NCI-H2029 (cell line): Measurements from ENCODE around the gene MANBA.

Source experiments
- DNase-seq: peaks from one replicate; lab custom pipeline; 2025; lab: John Stamatoyannopoulos, UW

MANBA gene

DNA sequence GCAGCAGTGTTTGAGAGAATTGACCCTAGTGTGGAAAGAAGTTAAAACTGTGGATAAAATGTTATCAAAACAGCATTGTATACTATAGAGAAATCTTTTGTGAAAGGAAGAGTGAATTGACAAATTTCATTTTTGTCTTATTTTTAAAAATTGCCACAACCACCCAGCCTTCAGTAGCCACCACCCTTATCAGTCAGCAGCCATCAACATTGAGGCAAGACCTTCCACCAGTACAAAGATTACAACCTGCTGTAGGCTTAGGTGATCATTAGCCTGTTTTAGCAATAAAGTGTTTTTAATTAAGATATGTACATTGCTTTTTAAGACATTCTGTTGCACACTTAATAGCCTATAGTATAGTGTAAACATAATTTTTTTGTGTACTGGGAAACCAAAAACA is 168.5 kb downstream of the MANBA start:
- DNase-seq = no peak

DNA sequence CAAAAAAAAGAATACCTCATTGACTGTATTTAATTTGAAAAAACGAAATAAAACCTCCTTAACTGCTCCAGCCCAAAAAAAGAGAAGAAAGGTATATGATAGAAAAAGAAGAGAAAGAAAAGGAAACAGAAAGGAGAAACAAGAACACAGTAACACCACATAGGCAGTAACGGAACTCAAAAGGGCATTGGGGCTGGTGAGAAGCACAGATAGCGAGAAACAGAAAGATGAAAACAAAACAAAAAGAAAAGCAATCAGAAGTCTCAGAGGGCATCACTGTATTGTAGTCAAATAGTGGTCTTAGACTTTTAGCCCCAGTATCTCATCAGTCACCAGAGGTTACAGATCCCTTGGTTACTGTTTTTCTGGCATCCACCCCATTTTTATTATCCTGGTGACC is 171.0 kb downstream of the MANBA start:
- no peak for DNase-seq

DNA sequence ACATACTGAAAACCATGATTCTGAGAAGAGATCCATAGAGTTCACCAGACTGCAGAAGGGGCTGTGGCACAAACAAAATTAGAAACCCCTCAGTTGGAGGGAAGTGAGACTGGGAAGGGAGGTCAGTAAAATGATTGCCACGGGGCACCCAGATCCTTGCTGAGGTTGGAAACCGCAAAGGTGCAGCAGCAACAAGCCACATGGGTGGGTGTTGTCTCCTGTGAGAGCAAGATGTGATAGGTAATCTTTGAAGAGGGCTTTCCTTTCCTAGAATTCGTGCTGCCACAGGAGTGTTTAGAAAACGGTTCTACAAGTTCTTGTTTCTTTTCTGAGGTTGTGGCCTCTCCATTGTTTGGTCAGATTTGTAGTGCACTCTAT is 174.1 kb downstream of the MANBA start:
- no peak for DNase-seq

DNA sequence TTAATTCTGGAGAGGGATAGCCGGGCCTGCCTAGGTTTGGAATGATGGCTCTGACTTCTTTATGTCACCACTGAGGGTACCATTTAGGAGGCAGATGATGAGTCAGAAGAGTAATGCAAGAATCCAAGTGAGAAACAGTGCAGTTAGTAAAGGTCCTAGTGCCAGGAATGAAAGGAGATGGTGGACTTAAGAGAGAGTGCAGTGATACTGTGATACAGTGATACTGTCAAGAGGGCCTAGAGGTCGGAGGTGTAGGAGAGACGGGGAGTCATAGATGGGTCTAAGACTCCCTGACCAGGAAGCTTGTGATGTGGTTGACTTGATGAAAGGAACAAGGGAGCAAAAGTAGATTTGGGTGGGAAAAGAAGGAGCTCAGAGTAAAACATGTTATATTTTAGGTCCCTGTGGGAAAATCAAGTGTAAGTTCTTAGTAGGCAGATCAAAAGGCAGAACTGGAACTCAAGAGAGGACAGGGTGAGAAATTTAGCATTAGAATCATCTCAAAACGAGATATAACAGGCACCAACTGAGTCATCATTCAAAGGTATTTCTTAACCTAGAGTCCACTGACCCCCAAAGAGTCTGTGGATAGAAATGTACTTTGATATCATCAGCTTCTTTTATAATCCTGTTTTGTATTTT is 174.6 kb downstream of the MANBA start:
- no peak for DNase-seq

DNA sequence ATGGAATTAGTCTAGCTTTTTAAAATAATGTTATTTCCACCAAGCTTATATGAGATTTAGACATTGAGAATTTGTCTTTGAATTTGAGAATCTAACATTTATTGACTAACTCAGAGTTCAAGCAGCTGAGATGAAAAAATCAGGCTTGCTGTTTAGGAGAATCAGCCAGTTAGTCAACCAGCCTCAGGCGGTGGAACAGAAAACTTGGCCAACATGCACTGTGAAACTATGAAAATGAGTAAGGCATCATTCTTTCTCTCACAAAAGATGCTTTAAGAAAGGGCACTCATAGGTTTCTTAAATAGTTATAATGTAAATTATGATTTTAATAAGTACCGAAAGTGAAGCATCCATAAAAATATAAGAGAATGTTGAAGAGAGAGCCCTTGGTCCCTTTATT is 175.4 kb downstream of the MANBA start:
- DNase-seq = no peak

DNA sequence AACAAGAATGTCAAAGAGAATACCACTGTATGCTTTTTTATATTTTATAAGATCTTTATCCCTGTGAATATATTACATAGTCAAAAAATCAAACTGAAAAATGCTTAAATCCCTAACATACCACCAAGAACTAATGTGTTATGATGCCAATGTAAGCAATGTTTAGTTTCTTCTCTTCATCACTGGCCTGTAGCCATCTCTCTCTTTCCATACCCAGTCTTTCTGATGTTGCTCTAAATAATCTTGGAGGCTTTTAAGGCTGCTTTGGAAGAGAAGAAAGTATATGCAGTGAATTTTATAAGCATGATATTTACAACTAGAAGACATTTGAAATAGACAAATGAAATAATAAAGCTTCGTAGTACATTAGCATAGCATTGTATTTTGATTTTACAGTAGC is 176.7 kb downstream of the MANBA start:
- DNase-seq = no peak
